HG03196 (cell line): ENCODE results near the gene MCTP2.

Source experiments
- ATAC-seq: cut with Tn5 transposase; IDR thresholded peaks from one replicate; pipeline ENCODE4 v1.9.1; 2021; ENCODE audit not compliant: unreplicated experiment

Gene MCTP2, protein sequence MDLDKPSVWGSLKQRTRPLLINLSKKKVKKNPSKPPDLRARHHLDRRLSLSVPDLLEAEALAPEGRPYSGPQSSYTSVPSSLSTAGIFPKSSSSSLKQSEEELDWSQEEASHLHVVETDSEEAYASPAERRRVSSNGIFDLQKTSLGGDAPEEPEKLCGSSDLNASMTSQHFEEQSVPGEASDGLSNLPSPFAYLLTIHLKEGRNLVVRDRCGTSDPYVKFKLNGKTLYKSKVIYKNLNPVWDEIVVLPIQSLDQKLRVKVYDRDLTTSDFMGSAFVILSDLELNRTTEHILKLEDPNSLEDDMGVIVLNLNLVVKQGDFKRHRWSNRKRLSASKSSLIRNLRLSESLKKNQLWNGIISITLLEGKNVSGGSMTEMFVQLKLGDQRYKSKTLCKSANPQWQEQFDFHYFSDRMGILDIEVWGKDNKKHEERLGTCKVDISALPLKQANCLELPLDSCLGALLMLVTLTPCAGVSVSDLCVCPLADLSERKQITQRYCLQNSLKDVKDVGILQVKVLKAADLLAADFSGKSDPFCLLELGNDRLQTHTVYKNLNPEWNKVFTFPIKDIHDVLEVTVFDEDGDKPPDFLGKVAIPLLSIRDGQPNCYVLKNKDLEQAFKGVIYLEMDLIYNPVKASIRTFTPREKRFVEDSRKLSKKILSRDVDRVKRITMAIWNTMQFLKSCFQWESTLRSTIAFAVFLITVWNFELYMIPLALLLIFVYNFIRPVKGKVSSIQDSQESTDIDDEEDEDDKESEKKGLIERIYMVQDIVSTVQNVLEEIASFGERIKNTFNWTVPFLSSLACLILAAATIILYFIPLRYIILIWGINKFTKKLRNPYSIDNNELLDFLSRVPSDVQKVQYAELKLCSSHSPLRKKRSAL

DNA sequence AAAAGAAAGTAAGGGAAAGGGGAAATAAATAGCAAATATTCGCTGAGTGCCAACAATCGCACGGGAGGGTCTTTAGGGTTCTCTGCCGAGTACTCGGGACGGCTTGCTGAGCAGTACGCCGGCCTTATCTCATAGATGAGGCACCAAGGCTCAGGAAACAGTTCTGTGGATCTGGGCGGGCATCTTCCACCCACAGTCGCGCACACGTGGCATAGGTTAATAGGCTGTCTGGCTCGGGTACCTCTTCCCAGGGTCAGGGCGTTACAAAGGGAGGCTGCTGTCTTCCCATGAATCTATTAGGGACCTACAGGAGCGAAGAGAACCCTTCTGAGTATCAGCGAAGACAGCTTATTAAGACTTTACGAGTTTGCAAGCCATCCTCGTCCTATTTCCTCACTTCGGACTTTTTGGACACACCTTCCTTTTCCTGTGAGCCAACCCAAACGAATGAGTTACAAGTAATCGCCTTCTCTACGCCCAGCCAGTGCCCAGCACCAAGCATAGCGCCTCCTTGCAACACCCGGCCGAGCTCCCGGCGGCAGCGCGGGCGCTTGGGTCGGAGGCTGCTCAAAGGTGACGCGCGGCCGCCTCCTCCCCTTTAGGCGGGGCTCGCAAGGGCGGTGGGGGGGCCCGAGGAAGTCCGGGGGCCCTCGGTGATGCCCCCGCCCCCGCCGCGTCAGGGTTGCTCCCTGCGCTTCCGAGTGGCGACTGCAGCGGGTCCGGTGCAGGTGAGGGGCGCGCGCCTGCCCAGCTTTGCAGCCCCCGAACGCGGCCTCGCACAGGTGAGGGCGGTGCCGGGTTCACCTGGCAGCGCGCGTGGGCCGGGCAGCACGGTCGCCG lies at the start of gene MCTP2:
TSS of gene MCTP2 (plus strand) at position 679 of the 840 bp plus-strand sequence. CDS start 66,705 bp downstream, outside the sequence.
- peak; percentile 74 for ATAC-seq

GRCh38 chr15:94182883-94183282 lies 48.5 kb upstream of the MCTP2 start:
- ATAC-seq, result no peak

- ATAC-seq, result no peak
Measured at GRCh38 chr15:94185547-94186236, 45.7 kb upstream of the MCTP2 start.

DNA sequence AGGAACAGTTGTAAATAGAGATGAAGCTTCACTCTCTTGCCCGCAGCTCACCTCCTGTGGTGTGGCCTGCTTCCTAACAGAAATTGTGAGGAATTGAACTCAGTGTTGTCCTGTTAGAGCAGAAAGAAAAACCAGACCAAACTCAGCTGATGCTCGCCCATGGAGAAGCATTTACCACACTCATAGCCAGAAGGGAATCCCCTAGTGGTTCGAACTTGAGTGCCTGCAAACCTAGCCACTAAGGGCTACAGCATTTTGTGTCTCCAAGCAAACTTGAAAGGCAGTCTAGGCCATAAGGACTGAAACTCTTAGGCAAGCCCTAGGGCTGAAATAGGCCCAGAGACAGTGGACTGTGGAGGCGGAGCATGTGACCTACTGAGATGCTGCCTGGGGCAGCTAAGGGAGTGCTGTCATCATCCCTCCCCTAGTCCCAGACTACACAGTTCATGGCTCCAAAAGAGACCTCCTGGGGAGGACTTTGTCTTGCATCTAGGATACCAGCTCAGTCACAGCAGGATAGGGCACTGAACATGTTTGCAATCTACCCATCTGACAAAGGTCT lies 44.5 kb upstream of the MCTP2 start:
- no peak for ATAC-seq

DNA sequence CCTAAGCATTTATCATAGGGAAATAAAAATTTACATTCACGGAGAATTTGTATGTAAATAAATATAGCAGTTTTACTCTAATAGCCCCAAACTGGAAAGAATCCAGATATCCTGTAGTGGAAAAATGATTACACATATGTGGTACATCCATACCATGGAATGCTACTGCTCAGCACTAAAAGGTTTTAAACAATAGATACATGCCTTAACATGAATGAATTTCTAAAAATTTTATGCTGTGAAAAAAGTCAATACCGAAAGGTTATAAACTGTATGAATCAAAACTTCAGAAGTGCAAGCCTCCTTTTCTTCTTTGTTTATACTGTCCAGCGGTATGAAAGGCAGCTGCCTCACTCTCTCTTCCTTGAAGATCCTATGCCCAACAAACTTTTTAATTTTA lies 37.5 kb upstream of the MCTP2 start:
- ATAC-seq, result no peak

DNA sequence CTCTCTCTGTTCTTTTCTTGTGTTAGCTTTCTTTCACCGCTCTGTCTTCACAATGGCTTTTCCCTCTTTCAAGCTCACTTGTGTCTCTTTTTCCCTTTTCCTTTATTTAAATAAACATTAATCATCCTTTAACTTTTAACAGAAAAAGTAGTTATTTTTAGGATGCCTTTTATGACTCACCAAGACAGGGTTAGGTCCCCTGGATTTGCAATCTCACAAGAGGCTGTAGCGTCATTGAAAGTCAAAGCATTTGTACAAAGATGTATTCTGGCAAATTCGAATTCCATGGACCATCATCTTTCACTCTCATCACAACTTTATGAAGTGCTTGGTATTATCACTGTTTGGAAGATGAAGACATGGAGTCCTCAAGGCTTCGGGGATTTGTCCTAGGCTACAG lies 34.8 kb upstream of the MCTP2 start:
- no peak for ATAC-seq

GRCh38 chr15:94198633-94199032 lies 32.7 kb upstream of the MCTP2 start:
- ATAC-seq, result no peak

DNA sequence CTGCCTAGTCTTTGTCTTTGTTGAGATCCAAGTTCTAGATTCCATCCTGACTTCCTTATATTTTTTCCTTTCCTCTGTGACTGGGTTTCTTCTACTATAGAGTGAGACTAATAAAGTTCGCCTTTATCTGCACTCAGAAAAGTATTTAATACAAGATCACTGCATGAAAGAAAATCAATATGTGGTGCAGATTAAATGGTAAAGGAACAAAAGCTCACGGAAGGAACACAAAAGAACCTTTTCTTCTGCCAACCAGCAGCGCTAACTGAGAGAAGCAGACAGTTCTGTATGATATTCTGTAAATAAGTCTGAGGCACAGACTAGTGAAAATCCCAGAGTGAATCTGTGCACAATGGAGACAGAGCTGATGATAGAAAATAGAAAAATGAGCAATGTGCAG lies 31.6 kb upstream of the MCTP2 start:
- no peak for ATAC-seq

DNA sequence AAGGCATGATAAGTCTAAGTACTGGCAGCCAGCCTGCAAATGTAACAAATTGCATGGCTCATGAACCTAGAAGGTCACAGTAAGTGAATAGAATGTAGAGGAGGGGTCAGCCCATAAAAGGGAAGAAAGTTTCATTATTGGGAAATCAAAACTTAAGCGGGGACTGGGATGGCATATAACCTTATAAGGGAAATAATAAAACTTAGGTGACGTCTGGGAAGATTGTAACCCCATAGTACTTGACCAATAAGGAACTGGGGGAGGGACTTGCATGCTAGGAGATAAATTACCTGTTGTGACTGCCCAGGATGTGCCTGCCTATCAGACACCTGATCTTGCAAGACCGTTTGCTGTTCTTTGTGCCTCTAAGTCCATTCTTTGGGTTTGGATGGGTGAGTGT lies 28.1 kb upstream of the MCTP2 start:
- no peak for ATAC-seq

DNA sequence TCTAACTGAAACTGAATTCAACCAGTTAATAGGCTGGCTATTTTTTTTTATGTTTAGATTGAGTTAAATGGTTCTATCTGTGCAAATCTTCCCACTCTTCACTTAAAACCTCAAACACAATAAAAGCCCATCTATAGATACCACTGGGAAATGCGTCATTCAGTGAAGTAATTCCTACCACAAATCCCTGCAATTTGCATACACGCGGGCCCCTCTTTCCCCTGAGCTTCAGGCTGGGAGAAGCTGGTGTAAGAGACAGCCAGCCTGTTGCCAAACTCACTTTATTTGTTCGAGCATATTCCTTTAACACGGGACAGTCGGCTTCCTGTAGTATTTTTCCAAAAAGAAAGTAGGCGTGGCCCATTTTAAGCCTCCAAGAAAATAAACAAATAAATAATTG lies 26.0 kb upstream of the MCTP2 start:
- no peak for ATAC-seq

DNA sequence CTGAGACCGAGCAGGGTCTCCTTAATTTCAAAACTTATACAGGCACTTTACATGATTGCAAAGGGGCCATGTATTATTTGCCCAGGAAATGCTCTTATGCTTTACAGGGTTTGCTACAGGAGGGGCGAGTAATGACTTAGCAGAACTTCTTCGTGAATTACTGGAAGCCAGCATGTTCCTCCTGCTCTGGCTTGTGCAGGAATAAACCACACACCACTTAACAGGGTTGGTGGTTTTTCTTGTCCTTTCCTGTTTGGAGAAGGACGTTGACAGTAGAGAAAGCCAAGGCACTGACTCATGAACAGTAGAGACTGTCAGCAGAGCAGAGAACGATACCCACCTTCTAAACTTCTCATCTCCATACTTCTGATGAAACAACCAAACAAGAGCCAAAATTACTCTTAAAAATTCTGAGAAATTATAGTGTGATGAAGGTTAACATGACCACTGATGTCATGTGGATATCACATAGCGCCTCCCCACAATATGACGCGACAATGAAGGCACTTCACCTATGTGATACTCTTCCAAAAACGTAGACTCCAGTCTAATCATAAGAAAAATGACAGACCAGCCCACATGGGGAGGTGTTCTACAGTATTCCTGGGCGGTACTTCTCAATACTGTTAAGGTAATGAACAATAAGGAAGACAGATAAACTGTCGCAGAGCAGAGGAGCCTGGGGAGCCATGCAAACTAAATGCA lies 24.7 kb upstream of the MCTP2 start:
- no peak for ATAC-seq

DNA sequence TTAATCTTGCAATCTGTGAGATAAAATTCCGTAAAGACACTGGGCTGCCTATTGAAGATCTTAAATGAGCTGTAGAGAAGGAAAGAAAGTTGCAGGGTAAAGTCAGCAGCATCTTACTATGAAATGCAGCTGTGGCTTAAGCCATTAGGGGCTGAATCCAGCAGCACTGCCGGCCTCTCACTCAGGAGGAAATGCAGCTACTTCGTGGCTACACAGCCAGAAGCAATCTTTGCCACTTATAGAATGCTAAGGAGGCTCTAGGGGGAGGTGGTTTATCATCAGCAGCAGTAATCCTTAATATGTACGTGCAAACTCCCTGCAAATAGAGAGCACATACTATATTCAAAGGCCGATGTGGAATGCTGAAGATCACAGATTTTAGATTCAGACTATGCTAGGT lies 19.1 kb upstream of the MCTP2 start:
- no peak for ATAC-seq

DNA sequence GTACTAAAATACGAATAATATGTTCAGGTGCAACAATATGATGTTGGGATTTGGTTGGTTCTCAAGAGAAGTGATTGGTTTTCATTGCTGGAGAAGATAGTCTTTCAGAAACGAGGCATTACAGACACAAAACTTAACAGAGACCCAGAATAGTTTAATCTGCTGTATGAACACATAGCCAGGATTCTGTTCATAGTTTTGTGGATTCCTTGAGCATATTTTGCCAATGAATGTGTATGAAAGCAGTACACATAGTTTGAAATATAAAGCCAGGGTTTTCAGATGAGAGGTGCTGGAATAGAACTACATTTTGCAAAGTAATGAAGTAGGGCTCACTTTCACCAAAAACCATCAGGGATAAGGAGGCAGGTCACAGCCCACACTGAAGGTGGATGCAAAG lies 5.7 kb upstream of the MCTP2 start:
- no peak for ATAC-seq

GRCh38 chr15:94228611-94229010 lies 2.8 kb upstream of the MCTP2 start:
- no peak for ATAC-seq

GRCh38 chr15:94229591-94230369 lies 1.6 kb upstream of the MCTP2 start:
- ATAC-seq, result peak; percentile 68

DNA sequence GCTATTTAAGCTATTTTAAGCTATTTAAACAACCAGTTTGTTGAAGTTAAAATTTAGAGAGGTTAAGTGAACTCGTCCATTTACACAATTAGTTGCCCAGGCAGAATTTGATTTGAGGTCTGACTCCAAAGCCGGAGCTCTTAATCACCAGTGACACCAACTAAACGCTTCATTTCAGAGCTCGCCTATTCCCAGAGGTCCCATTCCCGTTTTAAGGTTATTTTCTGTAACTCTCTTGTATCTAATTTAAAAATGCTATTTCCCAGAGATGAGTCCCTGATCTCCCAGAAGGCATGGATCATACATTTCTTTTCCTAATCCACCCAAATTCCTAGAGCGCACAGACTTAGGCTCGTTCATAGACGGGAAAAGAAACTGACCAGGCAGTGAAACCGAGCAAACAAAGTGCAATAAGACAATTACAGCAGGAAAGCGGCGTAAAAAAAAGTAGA lies 904 bp upstream of the MCTP2 start:
- ATAC-seq, result no peak

GRCh38 chr15:94231723-94232468 lies 535 bp downstream of the MCTP2 start:
- ATAC-seq, result peak; percentile 9

- no peak for ATAC-seq
Measured at GRCh38 chr15:94233441-94233840, 2.1 kb downstream of the MCTP2 start.
